Activated CD4-positive, alpha-beta T cell treated with anti-CD3 and anti-CD28 coated beads, Interleukin-2, Interleukin-6, amounts not matched to agents 100 ng/mL and 50 ng/mL, durations not matched to agents 16 hours and 8 hours (primary cell): ENCODE data around the gene CDH26.

Source experiments
- DNase-seq: peaks from one replicate; pipeline ENCODE4 v3.0.0-alpha.2; 2020

Gene CDH26

GRCh38 chr20:59988141-59988540 lies 29.9 kb downstream of the CDH26 start:
- no peak for DNase-seq

GRCh38 chr20:59992526-59993084 lies 34.4 kb downstream of the CDH26 start:
- no peak for DNase-seq

- no peak for DNase-seq
Observed at GRCh38 chr20:59993736-59994430, 35.7 kb downstream of the CDH26 start.

- no peak for DNase-seq
Observed at GRCh38 chr20:59994697-59995122, 36.5 kb downstream of the CDH26 start.

GRCh38 chr20:59996108-59996507 lies 37.9 kb downstream of the CDH26 start:
- DNase-seq = no peak

GRCh38 chr20:59997896-59998295 lies 39.7 kb downstream of the CDH26 start:
- no peak for DNase-seq

GRCh38 chr20:59999502-59999901 lies 41.3 kb downstream of the CDH26 start:
- DNase-seq = no peak

GRCh38 chr20:60000271-60001042 lies 42.2 kb downstream of the CDH26 start:
- no peak for DNase-seq

GRCh38 chr20:60001108-60001507 lies 42.9 kb downstream of the CDH26 start:
- DNase-seq = no peak

- DNase-seq = no peak
Observed at GRCh38 chr20:60003776-60004175, 45.6 kb downstream of the CDH26 start.

GRCh38 chr20:60006261-60006660 lies 48.0 kb downstream of the CDH26 start:
- DNase-seq = no peak

- DNase-seq = no peak
Observed at GRCh38 chr20:60007464-60007863, 49.2 kb downstream of the CDH26 start.

GRCh38 chr20:60008130-60008808 lies 50.0 kb downstream of the CDH26 start:
- peak; percentile 3 for DNase-seq

- DNase-seq = no peak
Observed at GRCh38 chr20:60009318-60009717, 51.1 kb downstream of the CDH26 start.

- DNase-seq = no peak
Observed at GRCh38 chr20:60009826-60010616, 51.8 kb downstream of the CDH26 start.

GRCh38 chr20:60010689-60011458 lies 52.7 kb downstream of the CDH26 start:
- no peak for DNase-seq

GRCh38 chr20:60011512-60012507 lies 53.6 kb downstream of the CDH26 start:
- peak; percentile 6 for DNase-seq

- no peak for DNase-seq
Observed at GRCh38 chr20:60013296-60014139, 55.3 kb downstream of the CDH26 start.

GRCh38 chr20:60016406-60016805 lies 58.2 kb downstream of the CDH26 start:
- no peak for DNase-seq

GRCh38 chr20:60020251-60020650 lies 62.0 kb downstream of the CDH26 start:
- DNase-seq = no peak
